Fibroblast of lung (primary cell): ENCODE measurements around the gene TNKS1BP1.

ENCODE experiments used
- CTCF ChIP-seq, 2 donors: IDR thresholded peaks in 1 of 2; conservative IDR thresholded peaks in 1 of 2; 1 replicate in 1 of 2; 2 replicates in 1 of 2; pipeline ENCODE4 v1.5.1; 2011 to 2012; ENCODE audit warnings: low read length in 2 of 2, control low read depth in 1 of 2, inconsistent platforms in 1 of 2, low read depth in 1 of 2, mild to moderate bottlenecking in 1 of 2
- EZH2 ChIP-seq: IDR thresholded peaks from 2 replicates; pipeline ENCODE4 v1.5.1; 2012; ENCODE audit warnings: low read length, control low read depth, mild to moderate bottlenecking; ENCODE audit errors: missing control alignments

DNA sequence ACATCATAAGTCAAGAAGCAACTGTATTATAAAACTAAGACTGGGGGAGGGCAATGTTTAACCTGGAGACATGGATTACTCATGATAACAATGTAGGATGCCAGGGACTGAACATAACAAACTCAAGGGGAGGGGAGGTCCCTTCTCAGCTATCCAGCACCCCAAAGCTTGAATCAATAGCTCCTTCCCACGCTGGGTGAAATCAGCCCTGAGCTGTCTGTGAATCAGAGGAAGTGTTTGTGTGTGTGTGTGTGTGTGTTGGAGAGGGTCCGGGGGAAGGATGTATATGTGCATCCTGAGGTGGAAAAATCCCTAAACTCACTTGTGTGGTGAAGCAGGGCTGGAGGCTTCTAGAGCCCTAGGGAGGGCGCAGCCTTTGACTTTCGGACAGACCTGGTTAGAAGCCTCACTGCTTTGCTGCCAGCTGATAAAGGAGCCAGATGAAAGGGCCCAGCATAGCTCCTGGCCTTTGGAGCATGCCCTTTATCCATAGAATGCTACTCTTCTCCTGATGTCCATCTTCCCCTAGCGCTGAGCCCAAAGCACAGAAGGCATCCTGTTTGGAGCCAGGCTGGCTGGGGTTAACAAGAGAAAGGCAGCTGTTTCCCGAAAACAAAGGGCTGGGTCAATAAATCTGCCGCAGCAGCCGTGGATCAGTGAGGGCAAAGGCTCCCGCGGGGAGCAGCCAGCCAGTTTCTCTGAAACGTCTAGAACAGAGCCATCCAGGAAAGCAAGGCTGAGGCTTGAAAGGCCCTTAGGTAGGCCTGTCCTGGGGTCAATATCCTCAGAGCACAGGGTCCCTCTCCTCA is 35.8 kb downstream of the TNKS1BP1 start:
- no peak for TF ChIP-seq CTCF (conservative IDR thresholded peaks at IDR 0.05 in 1 of 2, IDR thresholded peaks at IDR 0.05 in 1 of 2; ENCODE audit: low read depth in 1 of 2, low read length in 2 of 2)
- TF ChIP-seq EZH2: no peak
